A673 (cell line): Measurements from ENCODE around the gene ADK. TPM values are rescaled to one million over a fixed set of nuclear protein-coding genes. Genes with fewer than 3 reads are reported as not detected.

Experiments used
- BruUV-seq: library from RNA; stranded (reverse); fragments of 400-500 nt; replicated peaks from 2 replicates; lab custom pipeline; 2021; lab: Mats Ljungman, UMichigan
- CTCF ChIA-PET: fragments of 300-600 bp; sonication (Branson Sonifier 250); formaldehyde crosslinking; loops from one replicate; lab custom pipeline; 2022; ENCODE audit warnings: antibody characterized with exemption; lab: Charles Lee
- POLR2A ChIA-PET: fragments of 300-600 bp; sonication (Branson Sonifier 250); formaldehyde crosslinking; loops from one replicate; lab custom pipeline; 2022; ENCODE audit warnings: antibody characterized with exemption; ENCODE audit not compliant: low non-redundant PET; lab: Charles Lee
- DNase-seq: peaks from one replicate; pipeline ENCODE4 v3.0.0-alpha.2; 2015; ENCODE audit warnings: low spot score
- H3K27ac ChIP-seq: fragments of 200-600 bp; sonication (generic); 2 replicates; pipeline ENCODE4 v1.5.1; 2016; ENCODE audit warnings: mixed run types, low read depth, mild to moderate bottlenecking, mixed read lengths, antibody characterized with exemption, low read length; ENCODE audit not compliant: poor library complexity, severe bottlenecking
- H3K27me3 ChIP-seq: fragments of 200-600 bp; sonication (generic); replicated peaks from 2 replicates; pipeline ENCODE4 v1.6.1; 2017; ENCODE audit warnings: mixed run types, low read depth, mild to moderate bottlenecking, mixed read lengths, antibody characterized with exemption, low read length; ENCODE audit not compliant: insufficient read depth, poor library complexity
- H3K36me3 ChIP-seq: fragments of 200-600 bp; sonication (generic); 2 replicates; pipeline ENCODE4 v1.6.1; 2016; ENCODE audit warnings: mixed run types, mild to moderate bottlenecking, mixed read lengths, antibody characterized with exemption, low read length; ENCODE audit not compliant: insufficient read depth, poor library complexity, severe bottlenecking
- H3K4me1 ChIP-seq: fragments of 200-600 bp; sonication (generic); 2 replicates; pipeline ENCODE4 v1.6.1; 2017; ENCODE audit warnings: mixed run types, mild to moderate bottlenecking, mixed read lengths, antibody characterized with exemption, low read length; ENCODE audit not compliant: insufficient read depth, poor library complexity, severe bottlenecking
- H3K4me3 ChIP-seq: fragments of 200-600 bp; sonication (generic); 2 replicates; pipeline ENCODE4 v1.5.1; 2016; ENCODE audit warnings: low read depth, mixed run types, mild to moderate bottlenecking, mixed read lengths, low read length; ENCODE audit not compliant: poor library complexity, severe bottlenecking
- H3K9me3 ChIP-seq: fragments of 200-600 bp; sonication (generic); 2 replicates; pipeline ENCODE4 v1.6.1; 2016; ENCODE audit warnings: mixed run types, low read depth, mild to moderate bottlenecking, mixed read lengths, antibody characterized with exemption, low read length; ENCODE audit not compliant: poor library complexity, severe bottlenecking
- EZH2 ChIP-seq: fragments of 200-600 bp; sonication (generic); IDR thresholded peaks from 2 replicates; pipeline ENCODE4 v1.6.1; 2017; ENCODE audit warnings: borderline replicate concordance, low read depth, mild to moderate bottlenecking, mixed read lengths, antibody characterized with exemption, low read length; ENCODE audit not compliant: poor library complexity, severe bottlenecking
- intact Hi-C: fragments of 100-400 bp; cut with micrococcal nuclease; formaldehyde crosslinking; loops from one replicate; pipeline ENCODE4 v1.10.0; 2022; ENCODE audit not compliant: unreplicated experiment
- total RNA-seq: library from RNA; stranded (reverse); gene quantifications from 2 replicates; pipeline ENCODE4 v1.2.3, GENCODE V29; 2021
- TF ChIP-seq, protein P1 (sequence below): fragments of 300-800, 200-600 bp; sonication (generic); conservative IDR thresholded peaks from 2 replicates; pipeline ENCODE4 v1.5.1; 2017; ENCODE audit warnings: low read depth, mild to moderate bottlenecking, antibody characterized with exemption, low read length, moderate library complexity, mixed read lengths

ADK gene
- total RNA-seq, 1 experiment from 2014 or later, result 49.0 TPM

DNA sequence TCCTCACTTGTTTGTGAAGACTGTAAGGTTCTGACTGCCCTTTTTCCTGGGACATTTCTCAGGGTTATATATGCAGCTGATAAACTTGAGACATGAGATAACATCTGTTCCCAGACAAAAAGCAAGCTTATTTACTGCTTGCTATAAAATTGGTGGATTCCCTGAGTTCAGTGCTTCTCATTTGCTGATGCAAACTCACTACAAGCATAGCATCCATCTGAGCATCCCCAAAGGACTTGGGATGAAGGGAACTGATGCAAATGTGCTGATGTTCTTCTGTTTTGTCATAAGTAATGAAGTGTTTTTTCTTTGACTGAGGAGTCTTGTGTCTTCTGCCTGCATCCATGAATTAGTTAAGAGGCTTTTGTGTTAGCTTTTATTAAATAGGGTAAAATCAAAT is 183.2 kb downstream of the ADK start:
- Histone ChIP-seq H3K27me3 (no peaks in the 10 kb centered on the region), H3K27ac (no peak overlapping the region), H3K36me3 (no peaks in the 10 kb centered on the region), H3K4me3 (no peak overlapping the region), H3K4me1 (peaks cover 9% of the 10 kb centered on the region), H3K9me3 (no peaks in the 10 kb centered on the region)
- intact Hi-C loops, result no loop called here
- ChIA-PET POLR2A (no interaction called here), CTCF (no interaction called here)
- no peak for DNase-seq
- TF ChIP-seq, protein P1, sequence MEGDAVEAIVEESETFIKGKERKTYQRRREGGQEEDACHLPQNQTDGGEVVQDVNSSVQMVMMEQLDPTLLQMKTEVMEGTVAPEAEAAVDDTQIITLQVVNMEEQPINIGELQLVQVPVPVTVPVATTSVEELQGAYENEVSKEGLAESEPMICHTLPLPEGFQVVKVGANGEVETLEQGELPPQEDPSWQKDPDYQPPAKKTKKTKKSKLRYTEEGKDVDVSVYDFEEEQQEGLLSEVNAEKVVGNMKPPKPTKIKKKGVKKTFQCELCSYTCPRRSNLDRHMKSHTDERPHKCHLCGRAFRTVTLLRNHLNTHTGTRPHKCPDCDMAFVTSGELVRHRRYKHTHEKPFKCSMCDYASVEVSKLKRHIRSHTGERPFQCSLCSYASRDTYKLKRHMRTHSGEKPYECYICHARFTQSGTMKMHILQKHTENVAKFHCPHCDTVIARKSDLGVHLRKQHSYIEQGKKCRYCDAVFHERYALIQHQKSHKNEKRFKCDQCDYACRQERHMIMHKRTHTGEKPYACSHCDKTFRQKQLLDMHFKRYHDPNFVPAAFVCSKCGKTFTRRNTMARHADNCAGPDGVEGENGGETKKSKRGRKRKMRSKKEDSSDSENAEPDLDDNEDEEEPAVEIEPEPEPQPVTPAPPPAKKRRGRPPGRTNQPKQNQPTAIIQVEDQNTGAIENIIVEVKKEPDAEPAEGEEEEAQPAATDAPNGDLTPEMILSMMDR, result no peak
- no peak for TF ChIP-seq EZH2
- BruUV-seq, result no TSS peak

DNA sequence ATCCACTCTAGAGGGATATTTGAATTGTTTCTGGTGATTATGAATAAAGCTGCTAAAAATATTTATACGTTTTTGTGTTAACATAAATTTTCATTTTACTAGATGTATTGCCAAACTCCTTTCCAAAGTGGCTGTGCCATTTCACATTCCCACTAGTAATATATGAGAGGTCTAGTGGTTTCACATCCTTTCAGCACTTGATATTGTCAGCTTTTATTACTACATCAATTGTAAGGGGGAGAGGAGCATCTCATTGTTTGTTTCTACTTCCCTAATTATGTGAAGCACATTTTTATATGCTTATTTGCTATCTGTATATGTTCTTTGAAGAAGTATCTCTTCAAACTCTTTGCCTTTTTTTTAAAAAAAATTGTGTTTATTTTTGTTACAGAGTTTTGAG is 184.5 kb downstream of the ADK start:
- peaks cover 9% of the 10 kb centered on the region for H3K4me1 ChIP-seq
- no peak for TF ChIP-seq EZH2
- TF ChIP-seq, protein P1, result no peak
- H3K9me3 ChIP-seq, result no peaks in the 10 kb centered on the region
- H3K27me3 ChIP-seq, result no peaks in the 10 kb centered on the region
- no peak overlapping the region for H3K4me3 ChIP-seq
- DNase-seq, result no peak
- no peak overlapping the region for H3K27ac ChIP-seq
- ChIA-PET POLR2A (no interaction called here), CTCF (no interaction called here)
- H3K36me3 ChIP-seq, result no peaks in the 10 kb centered on the region
- intact Hi-C loops, result no loop called here
- no TSS peak for BruUV-seq

DNA sequence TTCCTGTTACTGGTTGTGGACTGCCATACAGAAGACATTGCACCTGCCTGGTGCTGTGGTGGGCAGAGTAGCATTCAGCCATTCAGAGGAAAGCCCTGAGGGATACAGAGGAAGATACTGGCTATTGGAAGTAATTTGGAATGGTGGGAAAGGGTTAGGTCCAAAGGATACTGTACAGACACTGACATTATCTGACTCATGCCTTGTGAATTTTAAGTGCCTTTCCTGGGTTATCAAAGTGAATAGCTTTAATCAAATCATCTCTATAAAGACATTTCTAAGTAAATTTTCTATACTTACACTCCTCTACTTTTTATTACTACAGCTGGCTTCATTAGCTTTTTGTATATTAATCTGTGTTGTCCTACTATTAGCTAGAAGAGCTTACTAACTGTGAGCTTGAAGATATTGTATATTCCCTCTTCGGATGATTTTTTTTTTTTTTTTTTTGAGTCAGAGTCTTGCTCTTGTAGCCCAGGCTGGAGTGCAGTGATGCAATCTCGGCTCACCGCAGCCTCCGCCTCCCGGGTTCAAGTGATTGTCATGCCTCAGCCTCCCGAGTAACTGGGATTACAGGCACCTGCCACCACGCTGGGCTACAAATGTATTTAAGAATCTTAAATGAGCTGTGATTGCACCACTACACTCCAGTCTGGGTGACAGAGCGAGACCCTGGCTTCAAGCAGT is 186.5 kb downstream of the ADK start:
- no peak for TF ChIP-seq EZH2
- TF ChIP-seq, protein P1, result no peak
- no TSS peak for BruUV-seq
- Histone ChIP-seq H3K36me3 (no peaks in the 10 kb centered on the region), H3K9me3 (no peaks in the 10 kb centered on the region), H3K4me3 (no peak overlapping the region), H3K27me3 (no peaks in the 10 kb centered on the region), H3K4me1 (peaks cover 9% of the 10 kb centered on the region), H3K27ac (no peak overlapping the region)
- peak; percentile 22 for DNase-seq
- CTCF ChIA-PET, result no interaction called here
- intact Hi-C loops, result no loop called here
- POLR2A ChIA-PET, result interaction anchor here (0.7 kb wide), 1 partner anchor 98 kb away, joined by 11 read pairs; no protein-coding TSS in a partner anchor
